Measurements from ENCODE around the gene HELZ. TPM values are rescaled to one million over a fixed set of nuclear protein-coding genes. Genes with fewer than 3 reads are reported as not detected.

The HELZ gene
- total RNA-seq, 1 experiment from 2014 or later: 22.9 TPM

DNA sequence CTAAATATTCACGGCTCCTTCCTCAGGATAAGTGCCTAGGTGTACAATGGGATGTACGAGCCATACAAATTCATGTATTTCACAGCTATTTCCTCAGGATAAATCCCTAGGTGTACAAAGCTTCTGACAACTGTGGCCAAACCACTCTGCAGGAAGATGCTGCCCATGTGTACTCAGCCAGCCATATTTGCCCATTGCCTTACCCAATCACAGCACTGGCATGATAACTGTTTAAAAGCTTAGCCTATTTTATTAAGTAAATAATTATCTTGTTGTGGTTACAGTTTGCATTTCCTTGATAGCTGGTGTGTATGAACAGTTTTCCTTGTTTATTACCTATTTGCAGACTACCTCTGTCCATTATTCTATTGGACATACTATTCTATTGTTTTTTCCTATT is 165.5 kb downstream of the HELZ start:
- DNase-seq (ENCODE audit: low spot score): no peak

DNA sequence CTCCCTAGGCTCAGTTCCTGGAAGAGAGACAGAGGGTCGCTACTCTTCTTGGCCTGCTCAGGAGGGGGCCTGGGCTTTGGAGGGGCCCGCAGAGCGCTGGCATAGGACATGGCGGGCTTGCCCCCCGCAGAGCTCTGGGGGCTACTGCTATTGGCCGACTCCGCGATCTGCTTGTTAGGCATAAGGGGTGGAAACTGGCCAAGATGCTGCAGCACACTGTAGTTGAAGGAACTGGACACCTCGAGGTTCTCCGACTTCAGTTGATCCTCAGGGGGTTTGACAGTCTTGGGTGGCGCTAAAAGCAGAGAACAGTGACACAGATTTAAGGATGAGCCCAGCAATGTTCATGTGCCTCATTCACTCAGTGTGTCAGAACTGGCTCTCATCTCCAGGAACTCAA is 166.7 kb downstream of the HELZ start:
- no peak for DNase-seq (ENCODE audit: low spot score)

DNA sequence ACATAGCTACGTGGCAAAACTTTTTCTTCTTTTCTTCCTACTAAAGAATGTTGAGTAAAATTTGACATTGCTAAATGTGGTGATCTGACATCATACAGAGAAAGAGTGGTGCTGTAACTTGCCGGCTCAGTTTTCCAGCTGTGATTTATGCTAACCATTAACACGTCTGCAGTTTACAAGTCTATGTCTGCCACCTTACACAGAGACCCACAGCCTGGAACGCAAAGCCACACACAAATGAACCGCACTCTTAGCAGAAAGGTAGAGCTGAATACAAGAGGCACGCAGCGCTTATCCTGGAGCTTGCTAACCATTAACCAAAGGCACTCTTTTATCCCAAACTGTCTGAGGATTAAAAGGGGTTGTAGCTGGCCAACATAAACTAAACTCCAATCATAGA is 168.7 kb downstream of the HELZ start:
- no peak for DNase-seq (ENCODE audit: low spot score)

DNA sequence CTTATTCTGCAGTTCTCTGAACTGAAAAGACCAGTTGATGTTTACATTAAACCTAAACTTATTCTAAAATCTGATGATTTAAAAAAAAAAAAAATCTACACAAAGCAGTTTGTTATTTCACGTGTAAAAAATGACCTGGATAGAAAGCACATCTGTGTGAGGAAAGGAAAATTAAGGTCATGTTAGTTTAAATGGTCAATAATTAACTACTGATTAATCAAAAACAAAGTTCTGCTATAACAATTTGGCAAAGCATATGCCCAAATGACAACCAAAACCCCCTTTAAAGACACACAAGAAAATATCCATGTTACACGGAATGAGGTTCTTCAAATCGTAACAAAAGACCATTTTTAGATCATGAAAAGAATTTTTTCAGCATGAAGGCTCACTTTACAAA is 170.2 kb downstream of the HELZ start:
- no peak for DNase-seq (ENCODE audit: low spot score)

DNA sequence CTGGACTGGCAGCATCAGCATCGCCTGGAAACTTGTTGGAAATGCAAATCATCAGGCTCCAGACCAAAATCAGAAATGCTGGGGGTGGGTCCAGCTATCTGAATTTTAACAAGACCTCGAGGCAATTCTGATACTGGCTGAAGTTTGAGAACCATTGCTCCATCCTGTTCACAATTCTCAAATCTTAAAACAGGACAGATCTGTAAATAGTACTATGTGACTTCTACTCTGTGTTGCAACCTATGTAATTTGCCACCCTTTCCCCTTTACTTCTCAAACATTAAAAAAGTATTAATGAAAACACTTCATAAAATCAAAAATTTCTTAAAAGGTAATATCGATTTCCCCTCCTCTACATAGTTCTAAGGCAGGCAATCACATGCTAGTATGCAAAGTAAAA is 172.1 kb downstream of the HELZ start:
- no peak for DNase-seq (ENCODE audit: low spot score)

DNA sequence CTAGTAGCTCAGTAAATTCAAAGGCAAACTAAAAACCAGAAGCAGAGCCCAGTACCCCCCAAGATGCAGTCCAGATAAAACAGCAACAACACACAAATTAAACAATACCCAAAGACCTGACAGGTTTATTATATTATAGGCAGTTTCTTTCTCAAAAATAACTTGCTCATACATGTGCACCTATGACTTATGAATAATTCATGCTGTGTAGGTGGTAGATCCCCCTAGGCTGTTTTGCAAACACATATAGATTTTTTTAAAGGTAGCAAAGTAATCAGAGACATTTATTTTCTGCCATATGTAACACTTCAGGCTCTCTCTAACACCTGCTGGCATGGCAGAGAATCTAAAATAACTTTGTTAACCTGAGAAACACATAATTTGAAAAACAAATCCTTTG is 173.4 kb downstream of the HELZ start:
- no peak for DNase-seq (ENCODE audit: low spot score)

DNA sequence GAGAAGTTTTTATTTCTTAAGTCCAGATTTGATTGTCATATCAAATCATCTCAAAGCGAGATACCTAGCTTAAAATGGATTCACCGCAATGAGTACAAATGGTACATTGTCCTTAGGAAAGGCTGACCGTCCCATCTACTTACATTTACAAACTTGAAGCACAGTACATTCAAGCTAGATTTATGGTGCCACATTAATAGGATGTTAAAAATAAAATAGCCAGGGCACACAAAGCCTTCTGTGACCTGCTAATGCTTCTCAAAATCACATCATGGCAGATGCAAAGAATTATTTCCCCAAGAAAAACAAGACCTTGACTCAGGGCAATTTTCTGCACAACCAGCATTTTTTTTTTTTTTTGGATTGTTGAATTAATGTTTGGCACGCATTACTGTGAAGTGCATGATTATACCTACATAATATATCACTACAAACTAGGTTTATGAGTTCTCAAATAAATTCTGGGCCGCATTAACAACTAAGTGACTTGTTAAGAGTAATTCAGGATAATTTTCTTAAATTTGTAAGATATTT is 175.3 kb downstream of the HELZ start:
- DNase-seq (ENCODE audit: low spot score): no peak

DNA sequence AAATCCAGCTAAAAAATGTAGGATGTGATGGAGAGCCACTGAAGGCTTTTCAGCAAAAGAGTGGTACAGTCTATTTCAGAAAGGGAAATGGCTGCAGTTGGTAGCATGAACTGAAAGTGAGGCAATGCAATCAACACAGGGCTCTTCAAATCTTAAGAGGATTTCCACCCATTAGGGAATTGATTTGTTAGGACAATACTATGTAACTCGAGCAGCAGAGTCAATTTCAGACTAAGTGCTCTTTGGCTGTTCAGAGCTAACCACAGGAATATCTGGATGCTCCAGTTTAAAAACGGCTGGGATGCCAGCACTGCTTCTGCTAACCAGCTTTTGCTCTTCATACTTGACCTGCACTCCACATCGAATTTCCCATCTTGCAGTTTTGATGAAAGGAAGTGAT is 176.0 kb downstream of the HELZ start:
- no peak for DNase-seq (ENCODE audit: low spot score)

DNA sequence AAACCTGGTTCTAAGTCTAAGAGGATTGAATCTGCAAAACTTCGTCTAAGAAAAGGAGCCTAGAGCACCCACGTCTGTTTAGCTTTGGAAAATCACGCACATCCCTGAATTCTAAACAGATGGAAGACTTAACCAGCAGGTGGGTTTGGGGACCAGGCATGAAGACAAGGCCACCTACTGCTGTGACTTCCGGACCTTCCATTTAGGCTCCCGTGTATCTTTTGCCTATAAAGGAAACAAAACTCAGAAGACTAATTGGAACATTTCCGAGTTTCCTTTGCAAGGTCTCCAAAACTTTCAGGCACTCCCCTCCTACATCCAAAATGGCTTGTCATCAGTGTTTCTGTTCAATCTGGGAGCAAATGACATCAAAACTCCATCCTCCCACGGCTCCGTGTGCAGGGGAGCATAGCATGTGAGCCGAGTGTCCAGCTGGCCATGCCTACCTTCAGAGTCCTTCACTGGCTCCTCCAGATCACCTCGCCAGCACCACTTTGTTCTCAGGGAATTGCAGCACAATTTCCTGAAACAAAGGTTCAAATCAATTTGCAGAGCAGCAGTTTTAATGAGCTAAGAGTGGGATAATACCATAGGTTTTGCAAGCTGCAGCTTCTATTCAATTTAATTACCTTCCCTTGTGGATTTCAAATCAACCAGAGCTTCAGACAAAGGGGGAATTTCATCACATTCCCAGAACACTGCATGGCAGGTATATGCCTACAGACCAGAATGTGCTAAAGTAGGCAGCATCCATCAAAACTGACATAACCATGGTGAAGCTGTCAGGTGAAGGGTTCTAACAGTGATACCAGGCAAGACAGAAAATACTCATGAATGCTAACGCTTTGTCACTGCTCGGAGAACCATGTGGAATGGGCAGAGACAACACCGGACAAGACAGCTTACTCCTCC is 177.2 kb downstream of the HELZ start:
- DNase-seq (ENCODE audit: low spot score): no peak

DNA sequence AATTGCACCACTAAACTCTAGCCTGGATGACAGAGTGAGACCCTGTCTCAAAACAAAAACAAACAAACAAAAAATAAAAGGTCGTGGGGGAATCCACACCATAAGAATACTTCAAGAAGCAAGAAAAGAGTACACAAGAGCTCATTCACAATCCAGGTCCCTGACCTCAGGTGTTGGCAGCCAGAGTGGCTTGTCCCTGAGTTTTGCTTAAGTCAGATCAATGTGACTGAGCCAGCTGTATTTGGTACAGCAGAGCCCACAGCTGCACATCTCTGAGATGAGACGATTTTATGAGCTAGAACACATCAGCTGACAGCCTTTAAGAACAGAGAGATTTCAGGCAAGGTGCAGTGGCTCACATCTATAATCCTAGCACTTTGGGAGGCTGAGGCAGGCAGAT is 178.3 kb downstream of the HELZ start:
- DNase-seq (ENCODE audit: low spot score): no peak

DNA sequence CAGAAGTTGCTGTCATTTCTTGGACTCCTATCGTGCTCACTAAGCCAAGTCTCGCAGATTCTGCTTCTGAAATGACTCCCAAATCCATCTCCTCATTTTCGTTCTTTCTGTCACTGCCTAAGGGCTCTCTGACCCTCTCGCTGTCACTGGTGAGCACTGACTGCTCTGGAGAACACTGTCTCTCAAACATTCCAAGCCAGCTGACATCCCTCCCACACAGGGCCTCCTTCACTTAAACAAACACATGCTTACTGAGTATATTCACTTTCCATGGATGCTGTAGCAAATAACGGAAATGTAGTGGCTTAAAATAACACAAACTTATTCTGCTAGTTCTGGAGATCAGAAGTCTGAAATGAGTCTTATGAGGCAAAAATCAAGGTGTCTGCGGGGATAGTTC is 181.9 kb downstream of the HELZ start:
- DNase-seq (ENCODE audit: low spot score): no peak

DNA sequence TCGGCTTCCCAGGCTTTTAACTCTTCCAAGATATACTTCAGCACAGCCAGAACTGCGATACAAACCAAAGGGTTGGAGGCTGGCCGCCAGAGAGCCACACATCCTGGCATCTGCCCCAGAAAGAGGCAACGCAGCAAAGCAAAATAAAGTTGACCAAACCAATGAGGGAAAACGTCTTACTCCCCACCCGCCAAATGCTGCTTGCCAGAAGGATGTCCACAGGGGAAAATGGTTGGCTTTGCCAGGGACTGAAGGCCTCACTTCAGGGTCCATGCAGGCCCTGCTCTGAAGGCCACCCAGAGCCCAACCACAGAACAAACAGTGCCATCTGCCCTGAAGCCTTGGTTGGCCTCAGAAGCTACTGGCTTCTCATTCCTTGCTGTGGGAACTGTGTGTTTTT is 185.6 kb downstream of the HELZ start:
- no peak for DNase-seq (ENCODE audit: low spot score)

DNA sequence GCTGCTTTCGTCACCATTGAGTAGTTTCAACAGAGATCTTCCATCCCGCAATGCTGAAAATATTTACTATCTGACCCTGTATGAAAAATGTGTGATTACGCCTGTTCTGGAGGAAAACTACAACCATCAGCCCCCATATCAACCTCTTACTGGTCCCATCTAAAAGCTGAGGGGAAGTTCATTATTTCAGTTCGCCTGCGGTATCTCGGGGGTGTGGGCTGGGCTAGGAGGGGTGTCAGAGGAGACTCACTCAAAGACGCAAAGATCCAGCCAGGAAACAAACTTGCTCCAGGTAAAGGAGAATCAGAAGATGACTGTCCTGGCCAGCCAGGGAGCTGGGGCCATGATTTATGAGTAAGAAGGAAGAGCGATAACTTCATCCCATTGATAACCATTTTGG is 187.0 kb downstream of the HELZ start:
- DNase-seq (ENCODE audit: low spot score): no peak

DNA sequence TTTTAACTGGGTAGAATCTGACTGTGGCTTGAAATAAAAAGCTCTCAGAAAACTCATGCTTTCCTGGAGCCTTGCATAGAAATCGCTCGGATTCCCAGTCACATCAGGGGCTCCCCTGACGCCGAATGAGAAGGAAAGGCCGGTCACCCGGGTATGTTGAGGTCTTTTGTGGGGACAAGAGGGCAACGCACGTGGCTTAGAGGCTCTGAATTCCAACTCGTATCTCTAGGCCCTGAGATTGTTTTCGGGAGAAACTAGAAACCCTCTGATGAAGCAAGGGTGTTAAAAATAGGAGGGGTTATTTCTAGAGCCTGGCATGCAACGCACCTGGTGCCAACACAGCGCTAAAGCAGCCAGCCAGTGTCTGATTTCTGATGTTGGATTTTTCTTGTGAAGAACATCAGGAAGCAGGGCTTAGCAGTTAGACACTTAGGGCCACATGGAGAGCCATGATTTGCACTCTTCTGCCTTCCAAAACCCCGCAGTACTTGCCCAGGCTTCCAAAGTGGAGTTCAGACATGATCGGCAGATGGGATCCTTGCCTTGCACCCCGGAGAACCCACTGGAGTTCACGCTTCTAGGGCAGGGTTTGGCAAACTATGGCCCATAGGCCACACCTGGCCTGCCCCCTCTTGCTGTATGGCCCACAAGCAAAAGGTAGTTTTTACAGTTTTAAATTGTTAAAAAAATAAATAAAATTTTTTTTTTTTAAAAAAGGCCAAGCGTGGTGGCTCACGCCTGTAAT is 188.1 kb downstream of the HELZ start:
- DNase-seq (ENCODE audit: low spot score): no peak

DNA sequence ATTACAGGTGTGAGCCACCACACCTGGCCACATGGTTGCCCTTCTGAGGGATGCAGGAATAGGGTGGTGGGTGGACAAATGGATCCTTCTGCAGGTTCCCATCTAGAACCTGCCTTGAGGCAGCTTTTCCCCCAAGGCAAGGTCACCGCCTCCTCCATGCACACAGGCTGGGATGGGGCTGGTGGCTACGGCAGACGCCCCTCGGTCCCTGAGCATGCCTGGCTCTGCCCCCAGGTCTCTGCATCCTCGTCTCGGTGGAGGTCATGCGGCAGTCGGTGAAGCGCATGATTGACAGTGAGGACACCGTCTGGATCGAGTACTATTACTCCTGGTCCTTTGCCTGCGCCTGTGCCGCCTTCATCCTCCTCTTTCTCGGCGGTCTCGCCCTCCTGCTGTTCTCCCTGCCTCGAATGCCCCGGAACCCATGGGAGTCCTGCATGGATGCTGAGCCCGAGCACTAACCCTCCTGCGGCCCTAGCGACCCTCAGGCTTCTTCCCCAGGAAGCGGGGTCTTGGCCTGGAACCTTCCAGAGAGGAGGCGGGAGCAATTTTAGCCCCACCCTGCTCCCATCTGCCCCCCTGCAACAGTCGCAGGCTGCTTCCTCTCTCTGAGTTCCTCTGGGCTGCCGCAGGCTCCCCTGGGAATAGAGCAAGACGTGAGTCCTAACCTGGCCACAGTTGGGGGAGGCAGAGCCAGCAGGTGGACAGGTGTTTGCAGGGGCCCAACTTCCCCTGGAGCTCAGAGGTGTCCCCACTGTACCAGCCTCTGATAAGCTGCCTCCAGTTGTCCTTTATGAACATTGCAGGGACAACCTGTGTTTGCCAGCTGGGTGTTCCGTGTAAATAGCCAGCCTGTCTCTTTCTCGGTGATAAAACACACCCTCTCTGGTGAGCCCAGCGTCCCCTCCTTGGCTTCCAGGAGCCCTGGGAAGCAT is 188.9 kb downstream of the HELZ start:
- no peak for DNase-seq (ENCODE audit: low spot score)

DNA sequence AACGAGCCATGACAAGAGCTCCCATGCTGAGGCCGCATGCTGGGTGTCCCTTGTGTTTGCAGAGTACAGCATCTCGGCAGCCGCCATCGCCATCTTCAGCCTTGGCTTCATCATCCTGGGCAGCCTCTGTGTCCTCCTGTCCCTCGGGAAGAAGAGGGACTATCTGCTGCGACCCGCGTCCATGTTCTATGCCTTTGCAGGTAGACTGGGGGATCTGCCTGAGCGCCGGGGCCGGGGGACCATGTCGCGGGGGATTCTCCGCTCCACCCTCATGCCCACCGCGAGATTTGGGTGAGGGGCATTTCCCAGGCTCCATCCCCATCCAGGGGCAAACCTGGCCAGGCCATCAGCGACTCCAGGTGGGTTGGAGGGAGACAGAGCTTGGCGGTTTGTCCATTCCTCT is 190.0 kb downstream of the HELZ start:
- DNase-seq (ENCODE audit: low spot score): no peak

DNA sequence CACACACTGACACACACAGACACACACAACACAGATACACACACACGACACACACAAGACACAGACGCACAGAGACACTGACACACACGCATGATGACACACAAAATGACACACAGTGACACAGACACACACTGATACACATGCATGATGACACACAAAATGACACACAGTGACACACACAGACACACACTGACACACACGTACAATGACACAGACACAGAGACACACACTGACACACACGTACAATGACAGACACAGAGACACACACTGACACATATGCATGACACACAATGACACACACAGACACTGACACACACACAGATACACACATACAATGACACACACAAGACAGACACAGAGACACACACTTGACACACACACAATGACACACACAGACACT is 190.4 kb downstream of the HELZ start:
- no peak for DNase-seq (ENCODE audit: low spot score)

DNA sequence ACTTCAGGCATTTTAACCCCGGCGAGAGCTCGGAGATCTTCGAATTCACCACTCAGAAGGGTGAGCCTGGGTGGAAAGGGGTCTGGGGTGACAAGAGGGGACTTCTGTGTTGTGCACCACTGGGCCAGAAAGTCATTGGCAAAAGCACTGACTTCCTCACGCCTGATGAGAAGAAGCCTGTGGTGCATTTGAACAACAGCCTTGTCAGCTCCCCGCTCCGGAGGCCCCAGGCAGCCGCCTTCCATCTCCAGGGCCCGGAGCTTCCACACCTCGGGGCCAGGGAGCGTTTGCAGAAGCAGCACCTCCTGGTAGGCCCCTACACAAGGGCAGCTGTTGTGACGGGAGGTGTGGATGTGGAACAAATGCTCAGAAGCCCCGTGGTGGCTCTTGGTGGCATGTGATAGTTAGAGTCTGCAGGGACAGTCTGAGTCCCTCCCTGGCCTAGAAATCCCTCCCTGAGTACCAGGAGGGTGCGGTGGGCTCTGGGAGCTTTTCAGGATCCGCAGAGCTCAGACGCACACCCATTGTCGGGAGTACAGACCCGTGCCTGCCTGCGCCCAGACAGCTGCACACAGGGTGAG is 190.9 kb downstream of the HELZ start:
- no peak for DNase-seq (ENCODE audit: low spot score)

DNA sequence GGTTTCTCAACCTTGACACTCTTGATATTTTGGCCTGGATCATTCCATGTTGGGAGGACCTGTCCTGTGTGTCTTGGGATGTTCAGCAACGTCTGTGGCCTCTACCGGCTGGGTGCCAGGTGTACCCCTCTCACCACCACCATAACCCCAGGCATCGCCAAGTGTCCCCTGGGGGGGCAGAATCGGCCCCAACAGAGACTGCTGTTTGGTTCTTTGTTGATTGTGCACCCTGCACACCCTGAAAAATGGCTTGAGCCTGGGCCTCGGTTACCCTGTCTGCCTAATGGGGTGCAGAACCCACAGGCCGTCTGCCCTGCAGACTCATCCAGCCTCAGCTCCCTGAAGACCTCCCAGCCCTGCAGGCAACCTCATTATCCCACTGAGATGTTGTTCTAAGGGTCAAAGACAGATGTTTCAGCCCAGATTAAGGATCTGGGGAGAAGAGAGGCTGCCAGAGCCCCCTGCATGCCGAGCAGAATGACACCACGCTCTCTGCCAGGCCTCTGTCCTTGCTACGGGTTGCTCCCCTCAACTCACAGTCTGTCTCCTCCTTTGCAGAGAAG is 191.5 kb downstream of the HELZ start:
- no peak for DNase-seq (ENCODE audit: low spot score)

DNA sequence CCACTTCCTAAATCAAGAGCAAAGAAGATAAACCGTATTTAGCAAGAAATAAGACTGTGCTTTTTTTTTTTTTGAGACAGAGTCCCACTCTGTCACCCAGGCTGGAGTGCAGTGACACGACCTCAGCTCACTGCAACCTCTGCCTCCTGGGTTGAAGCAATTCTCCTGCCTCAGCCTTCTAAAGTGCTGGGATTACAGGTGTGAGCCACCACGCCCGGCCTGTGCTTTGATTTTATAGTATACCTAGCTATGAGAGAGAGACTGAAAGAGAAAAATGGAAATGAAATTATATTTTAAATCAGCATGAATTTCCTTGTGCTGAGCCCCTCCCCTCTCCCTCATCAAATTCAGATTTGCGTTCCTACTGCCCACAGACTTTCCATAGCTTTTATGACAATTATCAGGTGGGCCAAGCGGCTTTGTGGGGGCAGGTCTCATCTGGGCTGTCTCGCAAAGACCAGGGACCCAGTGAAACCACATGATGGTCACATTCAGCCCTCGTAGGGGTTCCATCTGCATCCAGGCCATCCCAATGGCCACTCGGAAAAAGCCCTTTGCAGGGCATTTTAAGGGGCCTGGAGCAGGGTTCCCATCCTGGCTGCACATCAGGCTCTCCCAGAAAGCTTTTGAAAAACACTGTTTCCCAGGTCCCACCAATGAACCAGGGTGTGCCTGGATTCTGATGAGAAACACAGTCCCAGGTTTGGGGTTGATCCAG is 192.1 kb downstream of the HELZ start:
- no peak for DNase-seq (ENCODE audit: low spot score)

Data from HT-29 (cell line).